ENCODE data around the gene PTX4. TPM values are rescaled to one million over a fixed set of nuclear protein-coding genes. Genes with fewer than 3 reads are reported as not detected.

Gene PTX4
- total and polyA plus RNA-seq, 2 experiments from 2014 or later = 0.30 TPM; not detected in 1

DNA sequence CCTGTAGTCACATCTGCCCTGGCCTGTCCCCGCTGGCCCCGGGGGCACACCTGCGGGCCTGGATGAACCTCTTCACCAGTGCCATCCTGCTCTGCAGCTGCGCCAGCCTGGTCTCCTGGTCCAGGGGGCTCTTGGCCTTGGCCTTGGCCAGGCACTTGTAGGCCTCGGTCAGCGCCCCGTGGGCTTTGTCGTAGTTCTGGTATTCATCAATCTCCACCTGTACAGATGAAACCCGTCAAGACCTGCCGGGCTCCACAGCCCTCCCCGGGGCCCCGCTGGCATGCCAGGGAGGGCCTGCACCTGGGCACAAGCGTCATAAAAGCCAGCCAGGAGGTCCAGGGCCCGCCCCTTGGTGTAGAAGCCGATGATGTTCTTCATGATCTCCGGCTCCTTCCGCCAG lies 31.1 kb upstream of the PTX4 start:
- TF ChIP-seq, protein P1, sequence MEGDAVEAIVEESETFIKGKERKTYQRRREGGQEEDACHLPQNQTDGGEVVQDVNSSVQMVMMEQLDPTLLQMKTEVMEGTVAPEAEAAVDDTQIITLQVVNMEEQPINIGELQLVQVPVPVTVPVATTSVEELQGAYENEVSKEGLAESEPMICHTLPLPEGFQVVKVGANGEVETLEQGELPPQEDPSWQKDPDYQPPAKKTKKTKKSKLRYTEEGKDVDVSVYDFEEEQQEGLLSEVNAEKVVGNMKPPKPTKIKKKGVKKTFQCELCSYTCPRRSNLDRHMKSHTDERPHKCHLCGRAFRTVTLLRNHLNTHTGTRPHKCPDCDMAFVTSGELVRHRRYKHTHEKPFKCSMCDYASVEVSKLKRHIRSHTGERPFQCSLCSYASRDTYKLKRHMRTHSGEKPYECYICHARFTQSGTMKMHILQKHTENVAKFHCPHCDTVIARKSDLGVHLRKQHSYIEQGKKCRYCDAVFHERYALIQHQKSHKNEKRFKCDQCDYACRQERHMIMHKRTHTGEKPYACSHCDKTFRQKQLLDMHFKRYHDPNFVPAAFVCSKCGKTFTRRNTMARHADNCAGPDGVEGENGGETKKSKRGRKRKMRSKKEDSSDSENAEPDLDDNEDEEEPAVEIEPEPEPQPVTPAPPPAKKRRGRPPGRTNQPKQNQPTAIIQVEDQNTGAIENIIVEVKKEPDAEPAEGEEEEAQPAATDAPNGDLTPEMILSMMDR (IDR thresholded peaks at IDR 0.05; ENCODE audit: low read depth, low read length) = no peak
- H3K36me3 ChIP-seq = peaks cover 2% of the 10 kb centered on the region

DNA sequence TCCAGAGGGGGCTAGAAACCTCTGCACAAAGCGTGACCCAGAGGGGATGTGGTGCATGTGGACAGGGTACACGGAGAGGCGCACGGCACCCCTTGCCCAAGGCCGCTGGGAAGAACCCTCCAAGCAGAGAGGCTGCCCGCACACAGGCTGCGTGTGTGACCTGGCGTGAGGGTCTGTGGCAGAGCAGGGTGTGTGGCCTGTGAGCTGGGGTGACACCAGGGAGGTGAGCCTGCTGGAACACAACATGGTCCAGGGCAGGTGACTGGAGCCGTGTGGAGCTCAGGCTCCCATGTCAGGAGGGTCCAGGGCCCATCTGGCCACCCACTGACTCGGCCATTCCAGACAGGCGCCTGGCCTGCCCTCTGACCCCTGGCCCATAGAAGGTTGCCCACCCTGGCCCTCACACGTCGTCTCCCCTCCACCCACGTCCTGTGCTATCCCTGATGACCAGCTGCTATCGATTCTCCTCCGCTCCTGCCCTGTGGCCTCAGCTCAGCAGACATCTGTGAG lies 29.9 kb upstream of the PTX4 start:
- Histone ChIP-seq H3K4me1 (ENCODE audit: low read depth) (no peaks in the 10 kb centered on the region), H3K36me3 (peaks cover 2% of the 10 kb centered on the region), H3K4me3 (no peak overlapping the region), H3K27ac (no peak overlapping the region), H3K9me3 (ENCODE audit: low read depth) (no peaks in the 10 kb centered on the region), H3K27me3 (no peaks in the 10 kb centered on the region)
- TF ChIP-seq, protein P1 (IDR thresholded peaks at IDR 0.05; ENCODE audit: low read depth, low read length) = no peak
- no peak for DNase-seq (ENCODE audit: low read depth in 1 of 2, low spot score in 1 of 2)

More for the DNA sequence above, 31.1 kb upstream of the PTX4 start:
- Histone ChIP-seq H3K27me3 (no peaks in the 10 kb centered on the region), H3K4me3 (no peak overlapping the region), H3K9me3 (ENCODE audit: low read depth) (no peaks in the 10 kb centered on the region), H3K4me1 (ENCODE audit: low read depth) (no peaks in the 10 kb centered on the region), H3K27ac (no peak overlapping the region)
- DNase-seq (ENCODE audit: low read depth in 1 of 2, low spot score in 1 of 2) = no peak

DNA sequence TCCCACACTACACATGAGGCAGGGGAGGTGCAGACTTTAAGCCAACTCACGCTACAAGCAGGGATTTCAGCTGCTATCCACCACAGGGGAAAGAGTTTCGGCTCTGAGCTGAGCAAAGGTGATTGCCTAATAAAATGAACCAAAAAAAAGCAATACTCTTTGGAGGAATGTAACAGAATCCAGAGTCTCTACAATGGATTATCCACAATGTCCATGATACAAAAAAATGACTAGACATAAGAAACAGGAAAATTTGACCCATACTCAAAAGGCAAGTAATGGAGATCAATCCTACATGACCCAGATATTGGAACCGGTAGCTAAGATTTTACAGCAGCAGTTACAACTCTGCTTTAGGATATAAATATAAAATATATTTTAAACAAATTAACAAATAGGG lies 25.8 kb upstream of the PTX4 start:
- Histone ChIP-seq H3K27ac (no peak overlapping the region), H3K36me3 (no peaks in the 10 kb centered on the region), H3K9me3 (ENCODE audit: low read depth) (no peaks in the 10 kb centered on the region), H3K27me3 (no peaks in the 10 kb centered on the region), H3K4me1 (ENCODE audit: low read depth) (peaks cover 3% of the 10 kb centered on the region), H3K4me3 (no peak overlapping the region)
- TF ChIP-seq, protein P1 (IDR thresholded peaks at IDR 0.05; ENCODE audit: low read depth, low read length) = no peak
- no peak for DNase-seq (ENCODE audit: low read depth in 1 of 2, low spot score in 1 of 2)

DNA sequence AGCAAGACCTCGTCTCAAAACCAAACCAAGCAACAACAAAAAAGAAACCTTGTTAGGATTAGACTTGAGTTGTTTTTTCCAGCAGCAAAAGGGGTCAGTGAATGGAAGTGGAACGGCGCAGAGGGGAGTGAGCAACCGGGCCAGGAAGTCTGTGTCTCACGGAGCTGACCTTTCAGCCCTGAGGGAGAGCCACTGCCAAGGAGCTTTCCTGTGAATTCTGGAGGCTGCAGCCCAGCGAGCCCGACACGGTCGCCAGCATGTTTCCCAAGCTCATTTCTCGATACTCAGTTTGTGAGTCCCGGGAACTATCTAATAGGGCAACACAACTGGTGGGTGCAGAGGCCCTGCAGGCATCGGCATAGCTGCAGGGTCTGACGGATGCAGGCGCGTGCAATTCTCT lies 24.0 kb upstream of the PTX4 start:
- Histone ChIP-seq H3K9me3 (ENCODE audit: low read depth) (no peaks in the 10 kb centered on the region), H3K36me3 (no peaks in the 10 kb centered on the region), H3K27ac (no peak overlapping the region), H3K4me3 (no peak overlapping the region), H3K4me1 (ENCODE audit: low read depth) (peaks cover 9% of the 10 kb centered on the region), H3K27me3 (no peaks in the 10 kb centered on the region)
- no peak for DNase-seq (ENCODE audit: low read depth in 1 of 2, low spot score in 1 of 2)
- TF ChIP-seq, protein P1 (IDR thresholded peaks at IDR 0.05; ENCODE audit: low read depth, low read length) = no peak

DNA sequence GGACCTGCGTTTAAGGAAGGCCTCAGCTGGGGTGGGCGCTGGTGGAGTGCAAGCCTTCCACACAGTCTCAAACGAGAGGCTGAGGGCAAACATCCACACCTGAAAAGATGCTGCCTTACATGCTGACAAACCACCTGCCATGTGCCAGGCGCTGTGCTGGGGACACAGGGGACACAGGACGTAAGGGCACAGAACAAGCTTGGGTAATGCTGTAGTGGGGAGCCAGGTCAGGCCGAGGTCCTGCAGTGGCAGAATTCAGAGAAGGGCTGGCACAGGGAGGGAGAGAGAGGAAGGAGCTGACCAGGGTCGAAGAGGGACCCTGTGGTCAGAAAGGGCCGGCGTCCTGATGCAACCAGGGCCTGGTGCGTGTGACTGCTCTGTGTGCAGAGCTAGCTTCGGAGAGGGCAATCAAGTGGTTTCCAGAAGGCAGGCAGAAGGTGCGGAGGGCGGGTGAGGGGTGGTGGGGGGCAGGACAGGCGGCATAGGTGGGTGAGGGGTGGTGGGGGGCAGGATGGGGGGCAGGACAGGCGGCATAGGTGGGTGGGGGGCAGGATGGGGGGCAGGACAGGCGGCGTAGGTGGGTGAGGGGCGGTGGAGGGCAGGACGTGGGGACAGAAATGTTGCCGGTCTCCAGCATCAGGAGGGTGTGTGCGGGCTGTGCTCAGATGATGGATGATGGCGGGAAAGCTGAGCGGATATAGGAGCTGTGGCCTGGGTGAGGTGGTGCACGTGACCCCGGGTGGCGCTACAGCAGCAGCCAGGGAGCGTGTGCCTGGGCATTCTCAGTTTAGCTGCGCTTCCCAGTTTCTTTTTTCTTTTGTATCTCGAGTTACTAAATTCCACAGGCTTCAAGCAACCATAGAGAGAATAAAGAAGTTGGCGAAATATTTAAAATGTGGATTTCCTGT lies 23.2 kb upstream of the PTX4 start:
- DNase-seq (ENCODE audit: low read depth in 1 of 2, low spot score in 1 of 2) = no peak

More for the DNA sequence above, 23.2 kb upstream of the PTX4 start:
- Histone ChIP-seq H3K36me3 (no peaks in the 10 kb centered on the region), H3K27me3 (no peaks in the 10 kb centered on the region), H3K9me3 (ENCODE audit: low read depth) (no peaks in the 10 kb centered on the region), H3K4me1 (ENCODE audit: low read depth) (peaks cover 9% of the 10 kb centered on the region), H3K4me3 (no peak overlapping the region), H3K27ac (no peak overlapping the region)
- TF ChIP-seq, protein P1 (IDR thresholded peaks at IDR 0.05; ENCODE audit: low read depth, low read length) = no peak
